GM13977 (cell line): ENCODE results near the gene ILK.

Experiments
- DNase-seq: peaks from one replicate; pipeline ENCODE4 v3.0.0; 2012; ENCODE audit warnings: low spot score
- in situ Hi-C: fragments of 300-500 bp; cut with MboI; formaldehyde crosslinking; loops from one replicate; pipeline ENCODE4 v1.12.0; 2022; ENCODE audit warnings: low sequenced_read_pairs, low pct_unique_long_range_greater_than_20kb, mixed read lengths, inconsistent platforms; ENCODE audit not compliant: unreplicated experiment
- TF ChIP-seq, protein P1 (sequence below): IDR thresholded peaks from 2 replicates; pipeline ENCODE4 v1.5.1; 2012; ENCODE audit warnings: mild to moderate bottlenecking, control low read depth; ENCODE audit not compliant: insufficient read depth; ENCODE audit errors: extremely low read depth, missing control alignments

Gene ILK

DNA sequence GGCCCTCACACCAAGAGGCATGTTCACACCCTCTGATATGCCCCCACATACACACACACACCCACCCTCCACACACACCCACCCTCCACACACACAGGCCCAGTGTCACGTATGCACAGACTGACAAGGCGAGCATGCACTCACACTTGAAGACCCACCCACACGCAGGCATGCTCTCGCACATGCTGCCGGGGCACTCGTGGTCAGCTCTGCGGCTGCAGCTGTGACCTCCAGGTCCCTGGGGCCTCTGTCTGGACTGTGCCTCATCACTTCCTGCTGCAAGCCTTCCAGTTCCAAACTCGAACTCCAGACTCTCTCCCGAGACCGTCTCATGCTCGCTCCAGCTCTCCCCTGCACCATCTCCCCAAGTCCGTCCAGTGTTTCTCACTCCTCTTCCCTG lies 42.5 kb downstream of the ILK start:
- TF ChIP-seq, protein P1, sequence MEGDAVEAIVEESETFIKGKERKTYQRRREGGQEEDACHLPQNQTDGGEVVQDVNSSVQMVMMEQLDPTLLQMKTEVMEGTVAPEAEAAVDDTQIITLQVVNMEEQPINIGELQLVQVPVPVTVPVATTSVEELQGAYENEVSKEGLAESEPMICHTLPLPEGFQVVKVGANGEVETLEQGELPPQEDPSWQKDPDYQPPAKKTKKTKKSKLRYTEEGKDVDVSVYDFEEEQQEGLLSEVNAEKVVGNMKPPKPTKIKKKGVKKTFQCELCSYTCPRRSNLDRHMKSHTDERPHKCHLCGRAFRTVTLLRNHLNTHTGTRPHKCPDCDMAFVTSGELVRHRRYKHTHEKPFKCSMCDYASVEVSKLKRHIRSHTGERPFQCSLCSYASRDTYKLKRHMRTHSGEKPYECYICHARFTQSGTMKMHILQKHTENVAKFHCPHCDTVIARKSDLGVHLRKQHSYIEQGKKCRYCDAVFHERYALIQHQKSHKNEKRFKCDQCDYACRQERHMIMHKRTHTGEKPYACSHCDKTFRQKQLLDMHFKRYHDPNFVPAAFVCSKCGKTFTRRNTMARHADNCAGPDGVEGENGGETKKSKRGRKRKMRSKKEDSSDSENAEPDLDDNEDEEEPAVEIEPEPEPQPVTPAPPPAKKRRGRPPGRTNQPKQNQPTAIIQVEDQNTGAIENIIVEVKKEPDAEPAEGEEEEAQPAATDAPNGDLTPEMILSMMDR: no peak
- no peak for DNase-seq
- in situ Hi-C loops: no loop called here

DNA sequence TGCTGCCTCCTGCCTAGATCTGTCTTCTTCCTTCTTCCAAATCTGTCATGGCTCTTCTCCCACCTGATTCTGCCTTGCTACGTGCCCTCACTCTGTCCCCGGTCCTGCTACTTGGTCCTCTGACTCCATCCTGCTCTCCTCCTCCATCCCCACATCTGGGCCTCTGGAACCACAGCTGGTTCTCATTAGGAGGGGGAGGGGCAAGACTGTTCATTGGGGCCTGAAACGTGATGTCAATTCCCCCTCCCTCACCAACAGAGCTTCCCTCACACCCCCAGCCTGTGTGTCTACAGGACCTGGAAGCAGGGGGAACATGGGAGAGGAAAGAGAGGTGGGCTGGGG lies 43.0 kb downstream of the ILK start:
- TF ChIP-seq, protein P1: no peak
- in situ Hi-C loops: no loop called here

DNA sequence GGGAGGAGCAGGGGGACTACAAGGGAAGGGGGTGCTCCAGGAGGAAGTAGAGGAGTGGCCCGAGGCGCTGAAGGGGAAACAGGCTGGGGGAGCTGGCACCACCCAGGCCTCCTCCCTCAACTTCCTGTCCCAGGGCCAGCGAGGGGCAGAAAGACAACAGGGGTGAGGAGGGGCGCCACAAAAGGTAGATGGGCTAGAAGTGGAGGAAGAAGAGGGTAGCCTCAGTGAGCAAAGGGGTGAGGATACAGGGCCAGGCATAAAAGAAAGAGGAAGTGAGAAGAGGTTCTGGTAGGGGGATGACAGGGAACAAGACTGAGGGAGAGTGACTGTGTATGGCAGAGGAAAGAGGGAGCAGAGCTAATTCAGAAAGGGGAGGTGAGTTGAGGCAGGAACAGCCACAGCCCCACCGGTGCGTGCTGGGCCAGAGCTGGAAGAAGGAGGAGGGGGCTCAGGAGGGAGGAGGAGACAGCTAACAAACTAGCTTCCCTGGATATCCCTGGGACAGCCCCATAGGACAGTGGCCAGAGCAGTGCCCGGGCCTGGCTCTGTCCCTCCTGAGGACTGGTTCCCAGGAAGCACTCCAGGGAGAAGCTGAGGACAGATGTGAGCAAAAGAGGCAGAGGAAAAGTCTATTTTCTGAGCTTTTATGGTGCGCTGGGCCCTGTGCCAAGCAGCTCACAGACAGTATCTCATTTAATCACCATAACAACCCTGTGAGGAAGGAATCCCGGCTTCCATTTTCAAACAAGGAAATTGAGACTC lies 43.5 kb downstream of the ILK start:
- TF ChIP-seq, protein P1: no peak
- in situ Hi-C loops: no loop called here
- peak; percentile 69 for DNase-seq

More for the DNA sequence above, 43.0 kb downstream of the ILK start:
- DNase-seq: no peak

DNA sequence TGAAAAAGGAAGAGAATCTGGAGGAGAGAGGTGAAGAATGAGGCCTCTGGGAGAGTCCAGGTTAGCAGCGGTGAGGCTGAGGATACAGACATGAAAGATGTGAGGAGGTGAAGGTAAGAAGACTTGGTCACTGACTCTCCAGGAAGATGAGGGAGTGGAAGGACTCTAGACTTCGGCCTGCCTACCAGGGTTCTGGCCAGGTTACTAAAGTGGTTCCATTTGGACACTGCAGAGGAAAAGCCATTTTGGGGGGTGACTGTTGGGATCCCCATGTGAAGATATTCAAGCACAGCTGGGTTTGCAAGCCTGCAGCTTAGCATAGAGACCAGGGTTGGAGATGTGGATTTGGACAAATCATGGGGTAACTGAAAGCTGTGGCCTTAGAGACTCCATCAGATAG lies 44.3 kb downstream of the ILK start:
- in situ Hi-C loops: no loop called here
- DNase-seq: no peak
- TF ChIP-seq, protein P1: no peak

DNA sequence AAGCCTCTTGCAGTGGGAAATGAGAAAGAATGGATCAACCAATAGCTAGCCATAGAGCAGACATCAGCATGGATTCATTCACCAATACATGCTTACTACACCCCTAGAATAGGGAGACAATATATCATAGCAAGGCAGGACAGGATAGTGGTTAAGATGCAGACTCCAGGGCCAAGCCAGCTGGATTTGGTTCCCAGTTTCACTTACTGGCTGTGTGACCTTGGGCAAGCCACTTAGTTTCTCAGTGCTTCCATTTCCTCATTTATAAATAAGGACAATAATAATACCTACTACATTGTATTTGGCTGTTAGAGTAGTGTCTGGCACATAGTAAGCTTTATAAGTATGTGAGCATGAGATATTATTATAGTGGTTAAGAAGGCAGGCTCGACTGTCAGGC lies 44.9 kb downstream of the ILK start:
- in situ Hi-C loops: no loop called here
- TF ChIP-seq, protein P1: no peak
- no peak for DNase-seq

DNA sequence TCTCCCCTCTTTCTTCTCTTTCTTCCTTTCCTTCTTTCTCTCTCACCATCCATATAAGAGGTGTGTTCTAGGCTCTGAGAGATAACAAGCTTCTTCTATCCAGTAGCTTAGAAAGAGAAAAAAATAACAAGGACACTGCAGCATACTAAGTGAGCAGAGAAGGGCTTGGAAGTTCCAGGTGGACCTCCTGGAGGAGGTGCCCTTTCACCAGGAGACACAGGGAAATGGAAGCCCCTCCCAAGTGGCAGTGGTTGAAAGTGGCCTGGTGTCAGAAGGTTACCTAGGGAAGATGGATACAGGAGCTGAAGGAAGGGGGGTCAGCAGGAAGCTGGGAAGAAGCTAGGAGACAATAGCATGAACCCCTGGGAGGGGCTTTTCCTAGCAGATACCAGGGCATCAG lies 46.5 kb downstream of the ILK start:
- TF ChIP-seq, protein P1: no peak
- DNase-seq: no peak
- in situ Hi-C loops: no loop called here

DNA sequence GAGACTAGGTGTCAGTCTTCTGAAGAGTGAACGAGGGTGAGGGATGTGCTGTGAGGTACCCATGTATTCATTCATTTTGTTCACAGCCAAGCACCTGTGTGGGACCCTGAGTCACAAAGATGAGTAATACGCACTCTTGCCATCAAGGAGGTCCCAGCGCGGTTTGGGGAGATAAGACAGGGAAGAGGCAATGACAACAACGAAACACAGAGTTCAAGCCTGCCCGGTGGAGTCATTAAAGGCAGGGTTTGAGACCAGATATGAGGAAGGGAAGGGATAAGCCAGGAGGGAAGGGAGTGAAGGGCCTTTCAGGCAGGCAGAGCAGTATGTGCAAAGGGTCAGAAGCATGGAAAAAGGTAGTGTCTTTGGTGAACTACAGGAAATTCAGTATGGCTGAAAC lies 47.4 kb downstream of the ILK start:
- peak; percentile 5 for DNase-seq
- in situ Hi-C loops: no loop called here
- TF ChIP-seq, protein P1: no peak
